A673 (cell line): ENCODE data around the gene TGM3. TPM values are rescaled to one million over a fixed set of nuclear protein-coding genes. Genes with fewer than 3 reads are reported as not detected.

Experiments
- BruUV-seq: library from RNA; stranded (reverse); fragments of 400-500 nt; replicated peaks from 2 replicates; lab custom pipeline; 2021; lab: Mats Ljungman, UMichigan
- CTCF ChIA-PET: fragments of 300-600 bp; sonication (Branson Sonifier 250); formaldehyde crosslinking; loops from one replicate; lab custom pipeline; 2022; ENCODE audit warnings: antibody characterized with exemption; lab: Charles Lee
- POLR2A ChIA-PET: fragments of 300-600 bp; sonication (Branson Sonifier 250); formaldehyde crosslinking; loops from one replicate; lab custom pipeline; 2022; ENCODE audit warnings: antibody characterized with exemption; ENCODE audit not compliant: low non-redundant PET; lab: Charles Lee
- DNase-seq: peaks from one replicate; pipeline ENCODE4 v3.0.0-alpha.2; 2015; ENCODE audit warnings: low spot score
- H3K27ac ChIP-seq: fragments of 200-600 bp; sonication (generic); 2 replicates; pipeline ENCODE4 v1.5.1; 2016; ENCODE audit warnings: mixed run types, low read depth, mild to moderate bottlenecking, mixed read lengths, antibody characterized with exemption, low read length; ENCODE audit not compliant: poor library complexity, severe bottlenecking
- H3K27me3 ChIP-seq: fragments of 200-600 bp; sonication (generic); replicated peaks from 2 replicates; pipeline ENCODE4 v1.6.1; 2017; ENCODE audit warnings: mixed run types, low read depth, mild to moderate bottlenecking, mixed read lengths, antibody characterized with exemption, low read length; ENCODE audit not compliant: insufficient read depth, poor library complexity
- H3K36me3 ChIP-seq: fragments of 200-600 bp; sonication (generic); 2 replicates; pipeline ENCODE4 v1.6.1; 2016; ENCODE audit warnings: mixed run types, mild to moderate bottlenecking, mixed read lengths, antibody characterized with exemption, low read length; ENCODE audit not compliant: insufficient read depth, poor library complexity, severe bottlenecking
- H3K4me1 ChIP-seq: fragments of 200-600 bp; sonication (generic); 2 replicates; pipeline ENCODE4 v1.6.1; 2017; ENCODE audit warnings: mixed run types, mild to moderate bottlenecking, mixed read lengths, antibody characterized with exemption, low read length; ENCODE audit not compliant: insufficient read depth, poor library complexity, severe bottlenecking
- H3K4me3 ChIP-seq: fragments of 200-600 bp; sonication (generic); 2 replicates; pipeline ENCODE4 v1.5.1; 2016; ENCODE audit warnings: low read depth, mixed run types, mild to moderate bottlenecking, mixed read lengths, low read length; ENCODE audit not compliant: poor library complexity, severe bottlenecking
- H3K9me3 ChIP-seq: fragments of 200-600 bp; sonication (generic); 2 replicates; pipeline ENCODE4 v1.6.1; 2016; ENCODE audit warnings: mixed run types, low read depth, mild to moderate bottlenecking, mixed read lengths, antibody characterized with exemption, low read length; ENCODE audit not compliant: poor library complexity, severe bottlenecking
- EZH2 ChIP-seq: fragments of 200-600 bp; sonication (generic); IDR thresholded peaks from 2 replicates; pipeline ENCODE4 v1.6.1; 2017; ENCODE audit warnings: borderline replicate concordance, low read depth, mild to moderate bottlenecking, mixed read lengths, antibody characterized with exemption, low read length; ENCODE audit not compliant: poor library complexity, severe bottlenecking
- intact Hi-C: fragments of 100-400 bp; cut with micrococcal nuclease; formaldehyde crosslinking; loops from one replicate; pipeline ENCODE4 v1.10.0; 2022; ENCODE audit not compliant: unreplicated experiment
- total RNA-seq: library from RNA; stranded (reverse); gene quantifications from 2 replicates; pipeline ENCODE4 v1.2.3, GENCODE V29; 2021
- TF ChIP-seq, protein P1 (sequence below): fragments of 300-800, 200-600 bp; sonication (generic); conservative IDR thresholded peaks from 2 replicates; pipeline ENCODE4 v1.5.1; 2017; ENCODE audit warnings: low read depth, mild to moderate bottlenecking, antibody characterized with exemption, low read length, moderate library complexity, mixed read lengths

The TGM3 gene
- total RNA-seq, 1 experiment from 2014 or later = 0.11 TPM

DNA sequence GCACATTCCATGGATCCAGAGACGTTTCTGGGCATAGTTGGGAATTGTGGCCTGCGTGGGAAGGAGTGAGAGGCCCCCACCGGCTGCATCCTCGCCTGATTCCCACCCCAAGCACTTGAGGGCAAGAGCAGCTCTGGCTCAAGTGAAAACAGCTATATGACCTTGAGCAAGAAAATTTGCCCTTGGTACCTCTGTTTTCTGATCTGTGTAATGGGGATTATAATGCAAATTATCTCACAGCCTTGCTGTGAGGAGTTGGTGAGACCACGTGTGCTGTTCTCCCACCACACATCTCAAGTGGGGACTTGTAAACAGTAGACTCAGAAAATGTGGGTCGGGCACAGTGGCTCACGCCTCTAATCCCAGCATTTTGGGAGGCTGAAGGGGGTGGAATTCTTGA, 85.5 kb downstream of the TGM3 start:
- Histone ChIP-seq H3K27me3 (peaks cover 5% of the 10 kb centered on the region), H3K9me3 (no peaks in the 10 kb centered on the region), H3K36me3 (no peaks in the 10 kb centered on the region), H3K4me1 (no peaks in the 10 kb centered on the region), H3K4me3 (no peak overlapping the region), H3K27ac (no peak overlapping the region)
- POLR2A ChIA-PET = no interaction called here
- intact Hi-C loops = no loop called here
- CTCF ChIA-PET = no interaction called here
- no peak for DNase-seq
- BruUV-seq = no TSS peak
- TF ChIP-seq, protein P1, sequence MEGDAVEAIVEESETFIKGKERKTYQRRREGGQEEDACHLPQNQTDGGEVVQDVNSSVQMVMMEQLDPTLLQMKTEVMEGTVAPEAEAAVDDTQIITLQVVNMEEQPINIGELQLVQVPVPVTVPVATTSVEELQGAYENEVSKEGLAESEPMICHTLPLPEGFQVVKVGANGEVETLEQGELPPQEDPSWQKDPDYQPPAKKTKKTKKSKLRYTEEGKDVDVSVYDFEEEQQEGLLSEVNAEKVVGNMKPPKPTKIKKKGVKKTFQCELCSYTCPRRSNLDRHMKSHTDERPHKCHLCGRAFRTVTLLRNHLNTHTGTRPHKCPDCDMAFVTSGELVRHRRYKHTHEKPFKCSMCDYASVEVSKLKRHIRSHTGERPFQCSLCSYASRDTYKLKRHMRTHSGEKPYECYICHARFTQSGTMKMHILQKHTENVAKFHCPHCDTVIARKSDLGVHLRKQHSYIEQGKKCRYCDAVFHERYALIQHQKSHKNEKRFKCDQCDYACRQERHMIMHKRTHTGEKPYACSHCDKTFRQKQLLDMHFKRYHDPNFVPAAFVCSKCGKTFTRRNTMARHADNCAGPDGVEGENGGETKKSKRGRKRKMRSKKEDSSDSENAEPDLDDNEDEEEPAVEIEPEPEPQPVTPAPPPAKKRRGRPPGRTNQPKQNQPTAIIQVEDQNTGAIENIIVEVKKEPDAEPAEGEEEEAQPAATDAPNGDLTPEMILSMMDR = no peak
- TF ChIP-seq EZH2 = no peak

DNA sequence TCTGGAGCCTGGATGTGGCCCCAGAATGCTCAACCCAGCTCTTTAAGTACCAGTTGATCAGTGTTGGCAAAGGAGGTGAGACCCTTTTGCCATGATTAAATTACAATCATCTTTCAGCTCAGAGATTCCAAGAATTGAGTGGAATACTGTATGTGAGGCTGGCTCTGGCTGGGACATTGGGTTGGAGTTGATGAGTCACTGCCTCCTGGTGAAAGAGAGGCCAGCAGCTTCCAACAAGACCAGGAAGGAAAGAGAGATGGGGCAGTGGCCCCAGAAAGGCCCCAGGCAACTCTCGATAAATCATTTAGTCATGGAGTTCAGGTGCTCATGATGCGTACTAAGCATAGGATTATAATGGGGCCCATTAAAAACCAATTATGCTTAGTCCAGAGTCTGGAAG, 87.0 kb downstream of the TGM3 start:
- peaks cover 4% of the 10 kb centered on the region for H3K27me3 ChIP-seq
- no peaks in the 10 kb centered on the region for H3K36me3 ChIP-seq
- H3K4me3 ChIP-seq = no peak overlapping the region
- DNase-seq = no peak
- TF ChIP-seq EZH2 = no peak
- TF ChIP-seq, protein P1 = no peak
- BruUV-seq = no TSS peak
- H3K9me3 ChIP-seq = peaks cover 3% of the 10 kb centered on the region
- CTCF ChIA-PET = no interaction called here
- no peak overlapping the region for H3K27ac ChIP-seq
- POLR2A ChIA-PET = no interaction called here
- intact Hi-C loops = no loop called here
- H3K4me1 ChIP-seq = no peaks in the 10 kb centered on the region

DNA sequence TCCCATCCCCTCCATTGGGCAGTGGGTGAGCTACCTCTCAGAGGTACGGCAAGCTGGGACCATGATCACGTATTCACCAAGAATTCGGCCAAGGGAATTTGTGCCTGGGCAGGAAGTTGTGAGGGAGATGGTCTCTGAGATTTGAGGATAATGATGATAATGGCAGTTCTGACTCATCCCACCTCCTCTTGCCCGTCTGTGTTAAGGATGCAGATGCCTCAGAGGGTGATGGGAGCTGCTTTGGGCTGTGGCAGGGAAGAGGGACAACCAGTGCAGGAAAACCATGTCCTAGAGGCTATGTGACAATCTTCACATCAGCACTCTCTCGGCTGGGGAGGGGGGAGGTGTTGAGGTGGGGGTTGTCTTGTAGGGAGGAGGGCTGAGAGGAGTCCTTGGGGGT, 89.2 kb downstream of the TGM3 start:
- no peak for TF ChIP-seq EZH2
- TF ChIP-seq, protein P1 = no peak
- Histone ChIP-seq H3K4me1 (no peaks in the 10 kb centered on the region), H3K36me3 (no peaks in the 10 kb centered on the region), H3K27me3 (no peaks in the 10 kb centered on the region), H3K9me3 (peaks cover 3% of the 10 kb centered on the region), H3K27ac (no peak overlapping the region), H3K4me3 (no peak overlapping the region)
- ChIA-PET POLR2A (no interaction called here), CTCF (no interaction called here)
- intact Hi-C loops = no loop called here
- DNase-seq = no peak
- BruUV-seq = no TSS peak
